ENCODE measurements around the gene GGTA1.
"Not testable (repeated sequence)": the region's sequence is repeated elsewhere in the genome, so short reads cannot be mapped to it uniquely, and the experiment has no call there.

The GGTA1 gene

GRCh38 chr9:121498487-121499176, 1.0 kb downstream of the GGTA1 start:
- DNase-seq = no peak

DNA sequence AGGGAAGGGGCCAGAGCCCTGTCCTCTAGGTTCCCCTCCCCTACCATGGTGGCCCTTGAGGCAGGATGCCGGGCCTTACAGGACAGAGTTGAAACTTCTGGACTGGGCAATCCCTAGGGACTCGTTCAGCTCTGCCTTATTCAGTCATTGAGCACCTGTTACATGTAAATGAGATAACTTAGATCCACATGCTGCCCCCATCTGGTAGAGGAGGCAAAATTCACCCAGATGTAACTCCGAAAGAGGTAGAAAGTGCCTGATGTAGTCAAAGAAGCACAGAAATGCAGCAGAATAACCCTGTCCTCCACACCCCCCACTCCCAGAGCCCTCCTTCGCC, 1.5 kb downstream of the GGTA1 start:
- DNase-seq = peak; percentile 9 to 24

DNA sequence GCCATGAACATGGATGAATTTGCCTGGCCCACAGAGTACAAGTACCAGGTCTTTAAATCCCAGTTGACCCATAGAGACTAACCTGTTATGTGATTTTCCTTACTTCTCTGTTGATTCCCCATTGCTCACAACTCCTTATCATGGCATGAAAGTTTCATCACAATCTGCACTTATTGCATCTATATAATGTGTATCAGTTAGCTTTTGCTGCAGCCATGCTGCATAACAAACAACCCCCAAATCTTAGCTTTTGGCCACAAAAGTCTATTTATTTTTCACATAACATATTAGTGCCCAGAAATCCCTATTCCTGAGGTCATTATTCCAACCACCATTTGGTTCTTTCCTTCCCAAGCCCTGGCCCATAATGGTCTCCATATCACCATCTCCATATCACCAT, 3.7 kb downstream of the GGTA1 start:
- no peak for DNase-seq

GRCh38 chr9:121494192-121494591, 5.5 kb downstream of the GGTA1 start:
- no peak for DNase-seq

DNA sequence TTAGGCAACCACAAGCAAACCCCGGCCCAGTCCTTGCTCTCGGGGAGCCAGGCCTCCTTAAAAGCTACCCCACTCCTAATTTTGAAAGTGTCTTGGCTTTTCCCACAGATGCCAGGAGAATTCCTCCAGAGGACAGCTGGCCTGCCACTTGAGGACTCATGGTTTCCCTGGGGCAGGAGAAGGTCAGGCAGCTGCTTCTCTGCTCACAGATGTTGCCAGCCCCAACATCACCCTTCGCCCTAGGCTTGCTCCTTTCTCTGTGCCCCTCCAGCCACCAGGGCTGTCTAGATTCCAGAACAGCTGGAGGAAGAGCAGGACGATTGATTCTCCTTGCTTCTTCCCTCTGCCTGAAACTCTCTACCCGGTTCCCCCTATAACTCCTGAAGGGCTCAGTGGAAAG, 8.5 kb downstream of the GGTA1 start:
- DNase-seq = no peak

DNA sequence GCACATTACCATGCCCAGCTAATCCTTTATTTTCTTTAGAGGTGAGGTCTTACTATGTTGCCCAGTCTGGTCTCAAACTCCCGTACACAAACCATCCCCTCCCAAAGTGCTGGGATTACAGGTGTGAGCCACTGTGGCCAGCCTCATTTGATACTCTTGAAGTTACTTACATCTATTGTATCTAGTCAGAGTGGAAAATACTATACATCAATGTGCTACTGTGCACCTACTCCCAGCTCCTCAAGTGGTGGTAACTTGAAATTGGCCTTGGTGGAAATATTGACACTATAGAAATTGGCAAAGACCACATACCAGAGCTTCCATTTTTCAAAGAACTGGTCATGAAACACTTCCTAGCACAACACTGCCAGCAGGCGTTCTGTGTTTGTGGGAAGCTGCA, 10.3 kb downstream of the GGTA1 start:
- DNase-seq = no peak

DNA sequence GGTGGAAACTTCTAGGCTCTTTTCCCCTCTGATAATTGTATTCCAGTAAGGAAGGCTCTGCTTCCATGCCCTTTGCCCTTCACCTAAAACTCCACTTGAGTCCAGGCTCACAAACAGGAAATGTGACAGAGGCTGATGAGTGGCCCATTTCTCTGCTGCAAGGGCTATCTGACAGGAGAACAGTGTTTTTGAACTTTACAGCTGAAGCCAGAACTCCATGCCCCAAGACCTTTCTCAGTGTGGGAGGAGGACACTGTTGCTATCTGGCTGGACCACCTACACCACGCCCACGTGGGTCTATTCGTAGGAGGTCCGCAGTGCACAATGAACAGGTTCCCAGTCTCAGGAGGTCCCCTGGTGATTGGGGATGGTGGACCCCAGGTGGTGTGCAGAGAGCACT, 13.6 kb downstream of the GGTA1 start:
- no peak for DNase-seq

GRCh38 chr9:121485623-121486022, 14.0 kb downstream of the GGTA1 start:
- DNase-seq = no peak

DNA sequence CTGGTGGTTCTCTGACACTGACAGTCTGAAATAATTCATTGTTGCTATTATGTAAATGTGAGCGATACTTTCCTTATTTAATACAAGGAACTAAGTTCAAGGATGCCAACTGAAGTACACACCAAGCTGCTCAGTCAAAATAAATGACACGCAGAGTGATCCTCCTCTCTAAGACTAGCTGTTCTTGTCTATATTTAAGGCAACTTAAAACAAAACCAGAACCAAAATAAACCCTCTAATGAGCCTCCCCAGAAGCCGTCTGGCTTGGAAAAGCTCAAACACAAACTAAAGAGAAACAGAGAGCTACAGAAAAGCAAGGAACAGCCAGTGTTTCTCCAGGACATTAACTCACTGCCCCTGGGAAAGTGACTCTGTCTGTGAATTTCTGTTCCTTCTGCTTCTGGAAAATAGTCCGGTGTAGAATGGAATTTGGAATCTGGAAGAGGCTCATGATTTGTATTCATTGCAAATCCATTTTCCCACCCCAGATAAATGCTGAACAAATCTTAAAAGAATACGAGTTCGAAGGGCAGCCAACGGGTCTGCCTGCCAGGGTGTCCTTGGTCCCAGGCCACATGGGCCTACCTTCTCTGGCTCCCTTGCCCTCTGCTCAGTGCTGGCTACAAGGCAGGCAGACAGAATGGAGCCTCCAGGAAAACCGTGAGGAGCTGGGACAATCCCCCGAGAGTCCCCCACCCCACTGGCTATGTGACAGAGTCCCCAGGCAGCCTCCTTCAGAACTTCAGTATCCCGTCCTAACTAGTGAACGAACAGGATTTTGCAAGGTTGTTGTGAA, 14.8 kb downstream of the GGTA1 start:
- no peak for DNase-seq

GRCh38 chr9:121483473-121484031, 16.1 kb downstream of the GGTA1 start:
- DNase-seq = no peak

- no peak for DNase-seq
These were observed 16.6 kb downstream of the GGTA1 start for GRCh38 chr9:121483049-121483448.

DNA sequence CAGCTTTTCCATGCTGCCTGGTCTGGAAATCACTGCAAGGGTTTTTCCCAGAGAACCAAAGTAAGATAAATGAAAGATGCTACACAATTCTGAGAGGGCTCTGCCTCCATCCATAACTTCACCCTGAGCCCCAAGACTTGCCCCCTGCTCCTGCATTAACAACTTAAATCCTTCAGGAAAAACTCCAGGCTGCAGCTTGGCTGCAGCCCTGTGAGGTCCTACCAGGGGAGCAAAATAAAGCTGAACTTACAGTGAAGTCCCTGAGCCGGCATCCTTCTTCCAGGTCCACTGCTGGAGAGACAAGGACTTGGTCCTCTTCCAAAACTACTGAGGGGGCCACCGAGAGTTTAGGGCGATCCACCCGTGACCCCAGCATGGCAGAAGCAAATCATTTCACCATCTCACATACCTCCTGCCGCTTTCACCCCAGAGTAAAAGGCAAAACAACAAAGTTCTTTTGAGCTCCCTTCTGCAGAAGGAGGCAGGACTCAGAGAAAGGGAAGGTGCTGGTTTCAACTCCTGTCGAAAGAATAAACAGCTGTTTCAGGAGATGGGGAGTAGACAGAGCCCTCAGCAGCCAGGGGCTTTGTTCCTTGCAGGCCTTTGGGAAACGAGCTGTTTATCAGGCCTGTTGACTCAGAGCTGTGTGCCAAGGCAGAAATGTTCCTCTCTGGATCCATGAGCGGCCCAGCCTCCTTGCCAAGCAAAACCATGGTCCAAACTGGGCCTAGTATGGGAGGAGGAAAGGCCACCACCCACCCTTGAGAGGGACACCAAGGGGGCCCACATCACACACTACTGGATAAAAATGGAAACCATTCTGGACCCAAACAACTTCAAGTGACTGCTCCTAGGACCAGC, 20.6 kb downstream of the GGTA1 start:
- no peak for DNase-seq

DNA sequence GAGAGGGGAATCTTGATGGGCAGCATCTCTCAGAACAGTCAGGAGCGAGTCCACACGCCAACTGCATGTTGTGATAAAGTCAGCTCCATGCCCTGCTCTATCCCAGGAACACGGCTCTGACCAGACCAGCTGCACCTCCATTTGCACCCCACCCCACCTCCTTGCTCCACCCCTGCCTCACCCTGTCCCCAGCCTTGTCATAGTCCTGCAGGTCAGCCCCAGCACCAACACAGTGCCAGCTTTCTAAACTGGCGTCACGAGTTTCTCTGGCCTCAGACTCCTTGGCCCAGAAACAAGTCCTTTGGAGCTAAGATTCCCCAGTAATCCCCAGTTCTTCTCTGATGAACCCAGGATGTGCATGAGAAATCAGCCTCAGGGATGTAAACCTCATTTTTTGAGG, 23.5 kb downstream of the GGTA1 start:
- no peak for DNase-seq

DNA sequence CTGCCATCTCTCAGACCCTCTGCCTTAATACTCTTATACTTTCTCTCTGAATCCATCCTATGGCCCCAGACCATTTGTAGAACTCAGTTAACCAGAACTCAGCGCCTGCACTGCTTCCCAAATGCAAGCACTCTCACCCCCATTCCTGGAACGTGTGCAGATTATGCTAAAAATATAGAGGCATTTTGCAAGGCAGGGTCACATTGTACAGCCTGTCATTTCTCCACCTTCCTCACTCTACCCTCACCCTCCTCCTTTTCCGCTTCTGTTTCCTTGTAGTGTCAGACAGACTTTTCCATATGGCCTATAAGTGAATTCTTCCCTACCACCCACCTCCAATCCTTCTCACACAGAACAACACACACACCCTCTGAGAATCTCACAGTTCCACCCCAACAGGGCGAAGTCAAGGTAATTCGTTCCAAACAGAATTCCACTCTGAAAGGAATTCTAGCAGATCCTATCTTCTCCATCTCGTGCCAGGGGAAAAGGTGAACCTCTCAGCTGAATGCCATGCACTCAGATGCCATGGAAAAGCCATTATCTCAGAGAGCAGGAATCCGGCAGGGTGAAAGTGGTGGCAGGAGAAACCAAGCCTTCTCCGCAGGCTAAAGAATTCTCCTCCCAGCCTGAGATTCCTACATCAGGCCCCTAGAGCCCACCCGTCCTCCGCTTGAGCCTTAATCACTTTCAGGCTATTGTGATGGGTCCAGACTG, 25.3 kb downstream of the GGTA1 start:
- DNase-seq = no peak

DNA sequence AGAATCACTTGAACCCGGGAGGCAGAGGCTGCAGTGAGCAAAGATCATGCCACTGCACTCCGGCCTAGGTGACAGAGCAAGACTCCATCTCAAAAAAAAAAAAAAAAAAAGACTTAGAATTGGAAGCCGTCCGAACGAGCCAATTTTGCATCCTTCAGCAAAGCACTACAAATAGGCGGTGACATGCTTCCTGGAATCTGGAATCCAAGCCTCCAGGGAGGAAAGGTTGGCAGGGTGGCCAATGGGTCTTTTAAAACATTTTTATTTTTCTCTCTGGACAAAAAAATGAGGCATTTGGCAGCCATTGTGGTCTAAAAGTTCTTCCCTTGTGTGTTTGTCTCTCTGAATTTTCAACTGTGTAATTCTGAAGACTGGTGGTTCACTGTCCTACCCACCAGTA, 26.4 kb downstream of the GGTA1 start:
- DNase-seq = no peak

- DNase-seq = no peak
These were observed 27.2 kb downstream of the GGTA1 start for GRCh38 chr9:121472446-121472845.

DNA sequence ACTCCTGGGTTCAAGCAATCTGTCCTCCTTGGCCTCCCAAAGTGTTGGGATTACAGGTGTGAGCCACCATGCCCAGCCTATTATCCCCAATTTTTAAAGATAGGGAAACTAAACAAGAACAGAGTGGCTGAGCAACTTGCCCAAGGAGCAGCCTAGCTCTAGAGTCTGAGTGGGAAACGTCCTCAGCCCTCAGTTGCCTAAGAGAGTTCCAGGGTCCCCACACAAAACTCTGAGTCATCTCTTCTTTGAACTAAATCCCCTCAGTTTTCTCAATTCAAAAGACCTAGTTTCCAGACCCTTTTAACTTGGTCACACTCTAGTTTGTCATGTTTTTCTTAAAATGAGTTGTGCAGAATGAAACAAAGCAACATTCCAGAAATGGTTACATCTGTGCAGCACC, 33.5 kb downstream of the GGTA1 start:
- no peak for DNase-seq

DNA sequence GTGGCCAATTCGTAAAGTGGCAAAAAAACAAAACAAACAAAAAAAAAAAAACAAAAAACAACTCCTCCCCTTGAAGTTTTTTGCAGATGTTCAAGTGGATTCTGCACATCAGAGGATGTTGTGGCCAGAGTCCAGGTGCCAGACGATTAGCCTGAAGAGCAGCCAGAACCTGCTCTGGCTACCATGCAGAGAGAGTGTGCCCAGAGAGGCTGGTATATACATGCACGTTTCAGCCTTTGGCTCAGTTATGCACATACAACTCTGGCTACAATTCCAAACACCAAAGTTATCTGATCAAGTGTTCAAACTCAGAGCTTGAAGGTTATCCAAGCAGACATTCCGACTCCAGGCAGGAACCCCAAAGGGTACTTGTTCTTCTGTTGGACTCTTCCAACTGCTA, 34.7 kb downstream of the GGTA1 start:
- DNase-seq = no peak

GRCh38 chr9:121463026-121463807, 36.4 kb downstream of the GGTA1 start:
- DNase-seq = no peak

DNA sequence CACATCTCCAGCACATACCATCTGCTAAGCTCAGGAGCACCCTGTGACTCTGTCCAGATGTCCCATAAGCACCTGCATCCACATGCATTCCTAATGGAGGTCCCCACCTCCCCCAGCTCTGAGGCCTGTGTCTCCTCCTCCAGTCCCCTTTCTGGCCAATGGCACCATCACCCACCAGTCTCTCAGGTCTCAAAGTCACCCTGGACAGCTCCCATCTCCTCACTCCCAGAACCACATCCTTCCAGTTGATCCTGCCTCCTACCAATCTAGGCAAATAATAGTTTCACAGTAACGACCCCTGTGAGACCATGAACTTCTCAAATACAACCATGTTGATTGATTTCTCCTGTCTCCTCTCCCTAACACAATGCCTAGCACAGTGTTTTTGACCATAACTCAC, 40.1 kb downstream of the GGTA1 start:
- DNase-seq = no peak

- DNase-seq = not testable (repeated sequence)
These were observed 41.2 kb downstream of the GGTA1 start for GRCh38 chr9:121458449-121458848.
